SK-N-SH (cell line): ENCODE results near the gene SHPK.

Experiments
- EP300 ChIP-seq, 2 experiments: IDR thresholded peaks; 2 replicates each; pipeline versions ENCODE4 v1.4.0 to v1.6.1; 2012; ENCODE audit warnings: borderline replicate concordance in 1 of 2, low read depth in 1 of 2, low read length in 1 of 2
- EZH2phosphoT487 ChIP-seq: fragments of 200-600 bp; sonication (generic); IDR thresholded peaks from 2 replicates; pipeline ENCODE4 v1.6.1; 2017; ENCODE audit warnings: low read depth, mixed run types, mild to moderate bottlenecking, antibody characterized with exemption, moderate library complexity, borderline replicate concordance
- GABPA ChIP-seq: IDR thresholded peaks from 2 replicates; pipeline ENCODE4 v1.4.0; 2012; ENCODE audit warnings: low read depth, mild to moderate bottlenecking
- JUND ChIP-seq: IDR thresholded peaks from 2 replicates; pipeline ENCODE4 v1.4.0; 2012
- MXI1 ChIP-seq: IDR thresholded peaks from 2 replicates; pipeline ENCODE4 v1.6.1; 2012; ENCODE audit warnings: mild to moderate bottlenecking, low read depth, low read length, improper control_type of control experiment
- RCOR1 ChIP-seq: fragments of 150-350 bp; IDR thresholded peaks from 2 replicates; pipeline ENCODE4 v1.6.1; 2017; ENCODE audit warnings: antibody characterized with exemption, low read length
- TF ChIP-seq, protein P1 (sequence below): fragments of 200-600 bp; sonication (generic); IDR thresholded peaks from 2 replicates; pipeline ENCODE4 v1.6.1; 2017; ENCODE audit warnings: antibody characterized with exemption, mild to moderate bottlenecking, moderate library complexity
- TF ChIP-seq, protein P2 (sequence below): IDR thresholded peaks from 2 replicates; pipeline ENCODE4 v1.4.0; 2012; ENCODE audit warnings: low read depth
- TF ChIP-seq, protein P3 (sequence below): IDR thresholded peaks from 2 replicates; pipeline ENCODE4; 2012
- TF ChIP-seq, protein P4 (sequence below): IDR thresholded peaks from 2 replicates; pipeline ENCODE4 v1.6.1; 2012; ENCODE audit warnings: mild to moderate bottlenecking, low read depth, low read length, moderate library complexity

DNA sequence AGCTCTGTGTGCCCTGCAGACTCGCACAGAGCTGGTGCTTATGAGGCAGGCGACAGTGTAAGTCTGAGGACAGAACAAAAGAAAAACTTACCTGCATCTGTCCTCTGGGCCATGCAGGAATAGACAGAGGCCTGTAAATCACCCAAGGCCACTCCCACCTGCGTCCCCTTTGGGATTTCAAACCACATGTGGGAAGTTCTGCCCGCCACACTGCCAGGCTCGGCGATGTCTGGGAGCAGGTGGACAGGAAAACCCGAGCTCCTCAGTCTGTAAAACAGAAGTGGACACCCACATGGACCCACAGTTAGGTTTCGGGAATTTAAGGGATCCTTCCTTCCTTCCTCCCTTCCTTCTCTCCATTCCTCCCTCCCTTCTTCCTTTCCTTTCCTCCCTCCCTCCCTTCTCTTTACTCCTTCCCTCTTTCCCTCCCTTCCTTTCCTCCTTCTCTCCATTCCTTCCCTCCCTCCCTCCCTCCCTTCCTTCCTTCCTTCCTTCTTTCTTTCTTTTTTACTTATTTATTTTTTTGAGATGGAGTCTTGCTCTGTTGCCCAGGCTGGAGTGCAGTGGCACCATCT is 14.8 kb downstream of the SHPK start:
- TF ChIP-seq, protein P1, sequence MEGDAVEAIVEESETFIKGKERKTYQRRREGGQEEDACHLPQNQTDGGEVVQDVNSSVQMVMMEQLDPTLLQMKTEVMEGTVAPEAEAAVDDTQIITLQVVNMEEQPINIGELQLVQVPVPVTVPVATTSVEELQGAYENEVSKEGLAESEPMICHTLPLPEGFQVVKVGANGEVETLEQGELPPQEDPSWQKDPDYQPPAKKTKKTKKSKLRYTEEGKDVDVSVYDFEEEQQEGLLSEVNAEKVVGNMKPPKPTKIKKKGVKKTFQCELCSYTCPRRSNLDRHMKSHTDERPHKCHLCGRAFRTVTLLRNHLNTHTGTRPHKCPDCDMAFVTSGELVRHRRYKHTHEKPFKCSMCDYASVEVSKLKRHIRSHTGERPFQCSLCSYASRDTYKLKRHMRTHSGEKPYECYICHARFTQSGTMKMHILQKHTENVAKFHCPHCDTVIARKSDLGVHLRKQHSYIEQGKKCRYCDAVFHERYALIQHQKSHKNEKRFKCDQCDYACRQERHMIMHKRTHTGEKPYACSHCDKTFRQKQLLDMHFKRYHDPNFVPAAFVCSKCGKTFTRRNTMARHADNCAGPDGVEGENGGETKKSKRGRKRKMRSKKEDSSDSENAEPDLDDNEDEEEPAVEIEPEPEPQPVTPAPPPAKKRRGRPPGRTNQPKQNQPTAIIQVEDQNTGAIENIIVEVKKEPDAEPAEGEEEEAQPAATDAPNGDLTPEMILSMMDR, result no peak
- TF ChIP-seq JUND (no peak), EP300 (IDR thresholded peaks at IDR 0.05; ENCODE audit: borderline replicate concordance in 1 of 2, low read depth in 1 of 2, low read length in 1 of 2) (no peak), MXI1 (no peak), RCOR1 (no peak), GABPA (no peak), EZH2phosphoT487 (no peak)
- TF ChIP-seq, protein P2, sequence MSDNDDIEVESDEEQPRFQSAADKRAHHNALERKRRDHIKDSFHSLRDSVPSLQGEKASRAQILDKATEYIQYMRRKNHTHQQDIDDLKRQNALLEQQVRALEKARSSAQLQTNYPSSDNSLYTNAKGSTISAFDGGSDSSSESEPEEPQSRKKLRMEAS, result no peak
- TF ChIP-seq, protein P3, sequence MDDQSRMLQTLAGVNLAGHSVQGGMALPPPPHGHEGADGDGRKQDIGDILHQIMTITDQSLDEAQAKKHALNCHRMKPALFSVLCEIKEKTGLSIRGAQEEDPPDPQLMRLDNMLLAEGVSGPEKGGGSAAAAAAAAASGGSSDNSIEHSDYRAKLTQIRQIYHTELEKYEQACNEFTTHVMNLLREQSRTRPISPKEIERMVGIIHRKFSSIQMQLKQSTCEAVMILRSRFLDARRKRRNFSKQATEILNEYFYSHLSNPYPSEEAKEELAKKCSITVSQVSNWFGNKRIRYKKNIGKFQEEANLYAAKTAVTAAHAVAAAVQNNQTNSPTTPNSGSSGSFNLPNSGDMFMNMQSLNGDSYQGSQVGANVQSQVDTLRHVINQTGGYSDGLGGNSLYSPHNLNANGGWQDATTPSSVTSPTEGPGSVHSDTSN, result no peak
- TF ChIP-seq, protein P4, sequence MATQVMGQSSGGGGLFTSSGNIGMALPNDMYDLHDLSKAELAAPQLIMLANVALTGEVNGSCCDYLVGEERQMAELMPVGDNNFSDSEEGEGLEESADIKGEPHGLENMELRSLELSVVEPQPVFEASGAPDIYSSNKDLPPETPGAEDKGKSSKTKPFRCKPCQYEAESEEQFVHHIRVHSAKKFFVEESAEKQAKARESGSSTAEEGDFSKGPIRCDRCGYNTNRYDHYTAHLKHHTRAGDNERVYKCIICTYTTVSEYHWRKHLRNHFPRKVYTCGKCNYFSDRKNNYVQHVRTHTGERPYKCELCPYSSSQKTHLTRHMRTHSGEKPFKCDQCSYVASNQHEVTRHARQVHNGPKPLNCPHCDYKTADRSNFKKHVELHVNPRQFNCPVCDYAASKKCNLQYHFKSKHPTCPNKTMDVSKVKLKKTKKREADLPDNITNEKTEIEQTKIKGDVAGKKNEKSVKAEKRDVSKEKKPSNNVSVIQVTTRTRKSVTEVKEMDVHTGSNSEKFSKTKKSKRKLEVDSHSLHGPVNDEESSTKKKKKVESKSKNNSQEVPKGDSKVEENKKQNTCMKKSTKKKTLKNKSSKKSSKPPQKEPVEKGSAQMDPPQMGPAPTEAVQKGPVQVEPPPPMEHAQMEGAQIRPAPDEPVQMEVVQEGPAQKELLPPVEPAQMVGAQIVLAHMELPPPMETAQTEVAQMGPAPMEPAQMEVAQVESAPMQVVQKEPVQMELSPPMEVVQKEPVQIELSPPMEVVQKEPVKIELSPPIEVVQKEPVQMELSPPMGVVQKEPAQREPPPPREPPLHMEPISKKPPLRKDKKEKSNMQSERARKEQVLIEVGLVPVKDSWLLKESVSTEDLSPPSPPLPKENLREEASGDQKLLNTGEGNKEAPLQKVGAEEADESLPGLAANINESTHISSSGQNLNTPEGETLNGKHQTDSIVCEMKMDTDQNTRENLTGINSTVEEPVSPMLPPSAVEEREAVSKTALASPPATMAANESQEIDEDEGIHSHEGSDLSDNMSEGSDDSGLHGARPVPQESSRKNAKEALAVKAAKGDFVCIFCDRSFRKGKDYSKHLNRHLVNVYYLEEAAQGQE, result no peak
